ENCODE data around the gene KCNJ11.
"Not testable (repeated sequence)": the region's sequence is repeated elsewhere in the genome, so short reads cannot be mapped to it uniquely, and the experiment has no call there.

The KCNJ11 gene

DNA sequence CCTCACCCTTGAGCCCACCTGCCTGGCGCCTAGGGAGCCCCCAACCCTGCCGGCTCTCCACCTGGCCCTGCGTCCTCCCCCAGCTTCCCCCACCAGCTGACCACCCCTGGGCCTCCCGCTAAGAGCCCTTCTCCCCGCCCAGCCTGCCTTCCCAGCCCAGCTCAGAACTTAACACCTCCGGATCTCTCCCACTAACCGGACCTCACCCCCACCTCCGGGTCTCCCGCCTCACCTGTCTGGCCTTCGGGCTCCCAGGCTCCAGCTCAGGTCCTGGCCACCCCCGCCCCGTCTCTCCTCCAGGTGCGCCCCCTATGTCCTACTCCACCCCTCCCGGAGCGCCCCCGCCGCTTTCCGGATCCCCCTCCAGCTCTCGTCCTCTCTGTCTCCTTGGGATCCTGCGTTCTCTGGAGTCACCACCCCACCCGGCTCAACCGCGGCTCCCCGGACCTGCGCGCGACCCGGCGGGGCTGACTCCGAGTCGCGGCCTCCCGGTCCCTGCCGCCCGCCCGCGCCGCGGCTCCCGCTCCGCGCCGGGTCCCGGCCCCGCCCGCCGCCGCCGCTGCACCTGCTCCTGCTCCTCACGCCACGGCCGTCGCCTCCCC, at the start of gene KCNJ11:
KCNJ11 (minus strand) TSS at position 51 of the 602 bp plus-strand sequence. CDS start 568 bp downstream, outside the sequence.
- H3K36me3 ChIP-seq (ENCODE audit: insufficient read depth, low read length): no peaks in the 10 kb centered on the region
- no peaks in the 10 kb centered on the region for H3K4me1 ChIP-seq (ENCODE audit: insufficient read depth, low read length)
- H3K9me3 ChIP-seq (ENCODE audit: low read length): no peaks in the 10 kb centered on the region
- H3K9ac ChIP-seq (ENCODE audit: low read length): no peak within 1 kb of the TSS
- H3K27ac ChIP-seq (ENCODE audit: low read depth, low read length): no peak within 1 kb of the TSS
- H3K4me3 ChIP-seq (ENCODE audit: low read depth in 1 of 2, low read length in 2 of 2): peak within 1 kb of the TSS in 1 of 2 donors; percentile 57
- no peaks in the 10 kb centered on the region for H3K27me3 ChIP-seq (ENCODE audit: control insufficient read depth in 1 of 2, insufficient read depth in 2 of 2, low read length in 2 of 2)

DNA sequence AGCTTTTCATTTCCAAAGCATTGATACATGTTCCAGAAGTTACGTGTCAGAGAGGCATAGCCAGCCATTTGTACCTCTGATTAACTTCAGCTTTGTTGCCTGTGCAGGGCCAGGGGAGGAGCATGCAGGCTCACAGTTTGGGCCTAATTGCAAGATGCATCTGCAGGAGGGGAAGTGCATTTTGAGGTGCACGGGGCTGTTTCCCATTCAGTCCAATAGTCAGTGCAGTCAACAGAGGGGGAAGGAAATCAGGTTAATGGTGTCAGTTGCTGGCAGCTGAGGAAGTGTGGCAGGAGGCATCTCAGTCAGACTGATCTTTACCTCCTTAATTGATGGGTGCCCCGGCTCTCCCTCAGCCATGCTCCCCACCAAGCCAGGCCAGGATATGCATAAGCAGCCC, 48.9 kb upstream of the KCNJ11 start:
- Histone ChIP-seq H3K27me3 (ENCODE audit: control insufficient read depth in 1 of 2, insufficient read depth in 2 of 2, low read length in 2 of 2) (peaks cover 0 to 3% of the 10 kb centered on the region in 2 donors), H3K9me3 (ENCODE audit: low read length) (no peaks in the 10 kb centered on the region), H3K4me1 (ENCODE audit: insufficient read depth, low read length) (no peaks in the 10 kb centered on the region), H3K4me3 (ENCODE audit: low read depth in 1 of 2, low read length in 2 of 2) (no peak overlapping the region), H3K9ac (ENCODE audit: low read length) (no peak overlapping the region), H3K36me3 (ENCODE audit: insufficient read depth, low read length) (no peaks in the 10 kb centered on the region), H3K27ac (ENCODE audit: low read depth, low read length) (no peak overlapping the region)

DNA sequence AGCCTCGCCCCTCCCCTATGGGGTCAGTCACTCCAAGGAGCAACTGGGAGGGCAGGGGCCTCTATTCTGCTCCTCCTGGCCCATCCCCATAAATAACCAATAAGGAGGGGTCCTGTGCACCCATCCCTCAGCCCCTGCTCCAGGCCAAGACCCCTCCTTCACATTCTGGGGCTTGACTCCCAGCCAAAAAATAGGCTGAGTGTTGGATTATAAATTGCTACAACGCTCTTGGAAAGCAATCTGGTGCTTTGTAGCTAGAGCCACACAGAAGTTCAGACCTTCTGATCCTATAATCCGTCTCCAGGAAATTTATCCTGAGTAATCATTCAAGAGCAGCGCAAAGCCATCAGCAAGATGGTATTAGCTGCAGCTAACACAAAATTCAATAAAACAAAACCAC, 45.6 kb upstream of the KCNJ11 start:
- Histone ChIP-seq H3K4me1 (ENCODE audit: insufficient read depth, low read length) (no peaks in the 10 kb centered on the region), H3K27ac (ENCODE audit: low read depth, low read length) (no peak overlapping the region), H3K9me3 (ENCODE audit: low read length) (no peaks in the 10 kb centered on the region), H3K36me3 (ENCODE audit: insufficient read depth, low read length) (no peaks in the 10 kb centered on the region), H3K4me3 (ENCODE audit: low read depth in 1 of 2, low read length in 2 of 2) (no peak overlapping the region), H3K27me3 (ENCODE audit: control insufficient read depth in 1 of 2, insufficient read depth in 2 of 2, low read length in 2 of 2) (peaks cover 0 to 3% of the 10 kb centered on the region in 2 donors), H3K9ac (ENCODE audit: low read length) (no peak overlapping the region)

DNA sequence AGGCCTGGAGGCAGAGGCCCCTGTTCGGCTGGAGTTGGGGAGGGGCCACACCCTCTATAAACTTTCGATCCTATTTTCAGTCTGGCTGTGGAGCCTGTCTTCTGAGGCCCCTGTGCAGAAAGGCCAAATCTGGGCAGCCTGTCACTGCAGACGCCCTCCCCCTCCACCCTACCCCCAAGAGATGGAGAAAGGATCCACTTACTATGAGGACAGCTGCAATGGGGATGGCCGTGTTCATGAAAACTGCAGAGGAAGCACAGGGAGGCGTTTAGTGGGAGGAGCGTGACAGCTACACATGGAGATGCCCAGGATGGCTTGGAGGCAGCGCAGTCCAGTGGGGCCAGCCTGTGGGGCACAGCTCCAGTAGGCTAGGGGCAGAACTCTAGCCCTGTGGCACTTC, 43.5 kb upstream of the KCNJ11 start:
- H3K36me3 ChIP-seq (ENCODE audit: insufficient read depth, low read length): no peaks in the 10 kb centered on the region
- H3K27ac ChIP-seq (ENCODE audit: low read depth, low read length): no peak overlapping the region
- peaks cover 0 to 3% of the 10 kb centered on the region in 2 donors for H3K27me3 ChIP-seq (ENCODE audit: control insufficient read depth in 1 of 2, insufficient read depth in 2 of 2, low read length in 2 of 2)
- no peak overlapping the region for H3K4me3 ChIP-seq (ENCODE audit: low read depth in 1 of 2, low read length in 2 of 2)
- H3K9ac ChIP-seq (ENCODE audit: low read length): no peak overlapping the region
- no peaks in the 10 kb centered on the region for H3K4me1 ChIP-seq (ENCODE audit: insufficient read depth, low read length)
- H3K9me3 ChIP-seq (ENCODE audit: low read length): no peaks in the 10 kb centered on the region

DNA sequence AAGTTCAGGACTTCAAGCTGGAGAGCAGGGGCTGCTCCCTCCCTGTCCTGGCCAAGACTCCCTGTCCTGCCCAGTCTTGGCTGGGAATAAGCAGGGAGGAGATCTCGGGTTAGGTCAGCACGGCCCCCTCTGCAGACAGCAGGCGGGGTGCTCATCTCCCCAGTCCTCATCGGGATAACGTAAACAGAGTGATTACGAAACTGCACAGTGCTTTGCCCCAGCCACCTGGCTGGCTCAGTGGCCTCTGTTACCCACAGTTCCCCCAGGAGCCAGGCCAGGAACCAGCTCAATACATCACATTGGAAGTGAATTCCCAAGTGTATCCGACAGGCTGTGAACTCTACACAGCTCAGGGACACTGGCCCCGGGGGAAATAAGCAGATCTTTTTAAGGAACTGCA, 42.7 kb upstream of the KCNJ11 start:
- no peak overlapping the region for H3K27ac ChIP-seq (ENCODE audit: low read depth, low read length)
- no peak overlapping the region for H3K9ac ChIP-seq (ENCODE audit: low read length)
- H3K36me3 ChIP-seq (ENCODE audit: insufficient read depth, low read length): no peaks in the 10 kb centered on the region
- H3K4me3 ChIP-seq (ENCODE audit: low read depth in 1 of 2, low read length in 2 of 2): no peak overlapping the region
- H3K27me3 ChIP-seq (ENCODE audit: control insufficient read depth in 1 of 2, insufficient read depth in 2 of 2, low read length in 2 of 2): peaks cover 0 to 3% of the 10 kb centered on the region in 2 donors
- no peaks in the 10 kb centered on the region for H3K9me3 ChIP-seq (ENCODE audit: low read length)
- no peaks in the 10 kb centered on the region for H3K4me1 ChIP-seq (ENCODE audit: insufficient read depth, low read length)

DNA sequence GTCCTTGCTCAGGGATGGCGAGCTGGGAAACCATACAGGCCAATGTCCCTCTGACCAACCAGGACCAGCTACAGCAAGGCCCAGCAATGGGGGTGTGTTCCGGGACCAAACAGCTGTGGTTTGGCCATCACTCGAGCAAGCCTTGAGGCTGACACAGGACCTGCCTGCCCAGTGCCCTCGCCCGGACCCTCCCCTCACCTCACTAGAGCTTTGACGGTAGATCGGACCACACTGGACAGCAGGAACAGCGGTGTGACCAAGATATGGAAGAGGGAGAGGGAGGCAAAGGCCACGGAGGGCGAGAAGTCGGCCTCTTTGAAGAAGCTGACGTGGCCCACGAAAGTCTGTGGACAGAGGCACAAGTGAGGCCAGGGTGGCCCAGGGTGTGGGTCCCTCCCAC, 42.2 kb upstream of the KCNJ11 start:
- no peaks in the 10 kb centered on the region for H3K9me3 ChIP-seq (ENCODE audit: low read length)
- no peak overlapping the region for H3K27ac ChIP-seq (ENCODE audit: low read depth, low read length)
- H3K9ac ChIP-seq (ENCODE audit: low read length): no peak overlapping the region
- no peak overlapping the region for H3K4me3 ChIP-seq (ENCODE audit: low read depth in 1 of 2, low read length in 2 of 2)
- H3K4me1 ChIP-seq (ENCODE audit: insufficient read depth, low read length): no peaks in the 10 kb centered on the region
- H3K36me3 ChIP-seq (ENCODE audit: insufficient read depth, low read length): no peaks in the 10 kb centered on the region
- H3K27me3 ChIP-seq (ENCODE audit: control insufficient read depth in 1 of 2, insufficient read depth in 2 of 2, low read length in 2 of 2): peaks cover 0 to 3% of the 10 kb centered on the region in 2 donors

DNA sequence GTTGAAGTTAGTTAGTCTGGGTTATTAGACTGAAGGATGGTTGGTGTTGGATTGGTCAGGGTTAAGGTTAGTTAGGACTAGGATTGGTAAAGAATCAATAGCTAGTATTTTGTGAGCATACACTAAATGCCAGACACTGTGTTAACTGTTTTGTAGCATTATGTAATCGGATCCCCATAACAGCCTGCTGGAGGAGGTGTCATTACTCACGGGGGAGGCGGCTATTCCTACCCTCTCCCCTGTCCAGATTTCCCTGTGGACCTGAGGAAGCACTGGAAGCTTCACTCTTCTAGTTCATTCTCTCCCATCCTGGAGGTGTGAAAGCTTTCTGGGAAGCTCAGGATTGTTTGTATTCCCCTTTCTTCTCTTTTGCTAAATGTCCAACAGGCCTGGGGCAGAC, 40.5 kb upstream of the KCNJ11 start:
- Histone ChIP-seq H3K27ac (ENCODE audit: low read depth, low read length) (no peak overlapping the region), H3K4me3 (ENCODE audit: low read depth in 1 of 2, low read length in 2 of 2) (no peak overlapping the region), H3K9me3 (ENCODE audit: low read length) (no peaks in the 10 kb centered on the region), H3K36me3 (ENCODE audit: insufficient read depth, low read length) (no peaks in the 10 kb centered on the region), H3K27me3 (ENCODE audit: control insufficient read depth in 1 of 2, insufficient read depth in 2 of 2, low read length in 2 of 2) (peaks cover 0 to 1% of the 10 kb centered on the region in 2 donors), H3K4me1 (ENCODE audit: insufficient read depth, low read length) (no peaks in the 10 kb centered on the region), H3K9ac (ENCODE audit: low read length) (no peak overlapping the region)

DNA sequence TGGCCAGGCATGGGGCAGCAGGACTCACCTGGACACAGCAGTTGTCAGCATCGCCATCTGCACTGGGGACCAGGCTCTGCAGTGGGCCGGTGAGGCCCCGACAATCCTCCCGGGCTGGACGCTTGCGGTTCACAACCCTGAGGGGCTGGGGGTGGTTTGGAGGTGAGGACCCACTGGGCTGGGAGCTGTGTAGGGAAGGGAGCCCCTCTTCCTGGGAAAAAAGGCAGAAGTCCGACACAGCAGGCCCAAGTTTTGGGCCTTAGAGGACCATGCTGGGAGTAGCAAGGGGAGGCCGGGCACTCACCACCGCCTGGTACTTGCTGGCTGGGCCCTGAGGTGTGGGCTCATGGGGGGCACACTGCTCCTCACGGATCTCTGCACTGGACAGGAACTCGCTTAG, 39.8 kb upstream of the KCNJ11 start:
- Histone ChIP-seq H3K36me3 (ENCODE audit: insufficient read depth, low read length) (no peaks in the 10 kb centered on the region), H3K27ac (ENCODE audit: low read depth, low read length) (no peak overlapping the region), H3K9me3 (ENCODE audit: low read length) (no peaks in the 10 kb centered on the region), H3K27me3 (ENCODE audit: control insufficient read depth in 1 of 2, insufficient read depth in 2 of 2, low read length in 2 of 2) (no peaks in the 10 kb centered on the region), H3K9ac (ENCODE audit: low read length) (no peak overlapping the region), H3K4me3 (ENCODE audit: low read depth in 1 of 2, low read length in 2 of 2) (no peak overlapping the region), H3K4me1 (ENCODE audit: insufficient read depth, low read length) (no peaks in the 10 kb centered on the region)

DNA sequence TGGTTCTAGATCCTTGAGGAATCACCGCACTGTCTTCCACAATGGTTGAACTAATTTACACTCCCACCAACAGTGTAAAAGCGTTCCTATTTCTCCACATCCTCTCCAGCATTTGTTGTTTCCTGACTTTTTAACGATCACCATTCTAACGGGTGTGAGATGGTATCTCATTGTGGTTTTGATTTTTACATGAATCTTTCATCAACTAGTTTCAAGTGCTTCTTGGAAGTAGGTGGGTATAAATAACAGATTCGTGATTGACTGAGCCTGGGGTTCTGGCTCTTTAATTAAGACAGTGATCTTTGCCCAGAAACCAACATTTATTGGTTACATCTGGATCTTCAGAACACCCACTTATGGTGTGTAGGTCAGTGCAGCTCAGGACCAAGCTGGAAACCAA, 37.8 kb upstream of the KCNJ11 start:
- not testable (repeated sequence) for H3K4me1 ChIP-seq (ENCODE audit: insufficient read depth, low read length); H3K4me3 ChIP-seq (ENCODE audit: low read depth in 1 of 2, low read length in 2 of 2); H3K9ac ChIP-seq (ENCODE audit: low read length); H3K27me3 ChIP-seq (ENCODE audit: control insufficient read depth in 1 of 2, insufficient read depth in 2 of 2, low read length in 2 of 2); H3K9me3 ChIP-seq (ENCODE audit: low read length); H3K36me3 ChIP-seq (ENCODE audit: insufficient read depth, low read length); H3K27ac ChIP-seq (ENCODE audit: low read depth, low read length)

DNA sequence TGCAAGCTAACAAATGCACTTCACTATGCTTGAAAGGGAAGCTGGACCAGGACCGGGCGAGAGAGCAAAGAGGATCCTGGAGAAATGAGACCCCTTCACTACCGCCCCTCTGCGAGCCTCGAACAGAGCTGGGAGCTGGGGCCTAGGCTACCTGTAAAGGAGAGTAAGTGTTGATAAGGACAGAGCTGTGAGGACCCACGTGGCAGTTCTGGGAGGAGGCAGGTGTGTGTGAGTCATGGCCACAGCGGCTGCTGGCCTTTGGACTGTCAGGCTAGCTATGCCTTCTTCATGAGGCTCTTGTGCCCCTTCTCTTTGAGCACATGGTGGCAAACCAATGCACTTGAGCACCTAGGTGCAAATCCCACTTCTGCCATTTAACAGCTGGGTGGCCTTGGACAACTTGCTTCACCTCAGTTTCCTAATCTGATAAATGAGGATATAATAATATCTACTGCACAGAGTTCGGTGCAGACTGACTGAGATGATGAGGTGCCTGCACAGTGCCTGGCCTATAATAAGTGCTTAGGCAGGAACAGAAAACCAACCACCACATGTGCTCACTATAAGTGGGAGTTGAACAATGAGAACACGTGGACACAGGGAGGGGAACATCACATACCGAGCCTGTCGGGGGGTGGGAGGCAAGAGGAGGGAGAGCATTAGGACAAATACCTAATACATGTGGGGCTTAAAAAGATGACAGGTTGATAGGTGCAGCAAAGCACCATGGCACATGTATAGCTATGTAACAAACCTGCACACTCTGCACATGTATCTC, 35.3 kb upstream of the KCNJ11 start:
- Histone ChIP-seq H3K4me3 (ENCODE audit: low read depth in 1 of 2, low read length in 2 of 2) (no peak overlapping the region), H3K9ac (ENCODE audit: low read length) (no peak overlapping the region), H3K9me3 (ENCODE audit: low read length) (no peaks in the 10 kb centered on the region)

DNA sequence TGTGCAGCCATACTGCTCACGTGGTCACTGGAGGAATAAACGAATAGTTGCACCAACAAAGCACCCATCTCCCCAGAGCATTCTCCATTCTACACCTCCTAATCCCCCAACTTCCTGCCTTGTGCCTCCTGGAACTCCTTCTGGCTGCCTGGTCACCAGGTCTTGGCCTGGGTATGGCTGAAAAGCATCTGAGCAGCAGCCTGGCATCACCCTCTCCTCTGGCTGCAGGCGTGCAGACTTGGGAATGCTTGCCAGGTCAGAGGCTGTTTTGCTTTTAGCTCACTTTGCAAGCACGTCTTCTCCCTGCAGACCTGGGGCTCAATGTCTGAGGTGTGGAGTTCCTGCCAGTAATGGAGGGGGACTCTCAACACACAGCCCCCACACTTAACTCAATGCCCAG, 33.3 kb upstream of the KCNJ11 start:
- H3K9ac ChIP-seq (ENCODE audit: low read length): no peak overlapping the region
- no peaks in the 10 kb centered on the region for H3K4me1 ChIP-seq (ENCODE audit: insufficient read depth, low read length)
- no peaks in the 10 kb centered on the region for H3K36me3 ChIP-seq (ENCODE audit: insufficient read depth, low read length)
- peaks cover 0 to 3% of the 10 kb centered on the region in 2 donors for H3K27me3 ChIP-seq (ENCODE audit: control insufficient read depth in 1 of 2, insufficient read depth in 2 of 2, low read length in 2 of 2)
- no peaks in the 10 kb centered on the region for H3K9me3 ChIP-seq (ENCODE audit: low read length)
- no peak overlapping the region for H3K4me3 ChIP-seq (ENCODE audit: low read depth in 1 of 2, low read length in 2 of 2)
- H3K27ac ChIP-seq (ENCODE audit: low read depth, low read length): no peak overlapping the region

More for the DNA sequence above, 35.3 kb upstream of the KCNJ11 start:
- Histone ChIP-seq H3K27me3 (ENCODE audit: control insufficient read depth in 1 of 2, insufficient read depth in 2 of 2, low read length in 2 of 2) (no peaks in the 10 kb centered on the region), H3K36me3 (ENCODE audit: insufficient read depth, low read length) (no peaks in the 10 kb centered on the region), H3K4me1 (ENCODE audit: insufficient read depth, low read length) (no peaks in the 10 kb centered on the region), H3K27ac (ENCODE audit: low read depth, low read length) (no peak overlapping the region)
